NCI-H2196 treated with DMSO at 0.1 percent for 48 hours (cell line): ENCODE data around the gene NSMCE1.

ENCODE experiments used
- DNase-seq: peaks from one replicate; lab custom pipeline; 2025; ENCODE audit not compliant: unreplicated experiment; lab: John Stamatoyannopoulos, UW

The NSMCE1 gene

DNA sequence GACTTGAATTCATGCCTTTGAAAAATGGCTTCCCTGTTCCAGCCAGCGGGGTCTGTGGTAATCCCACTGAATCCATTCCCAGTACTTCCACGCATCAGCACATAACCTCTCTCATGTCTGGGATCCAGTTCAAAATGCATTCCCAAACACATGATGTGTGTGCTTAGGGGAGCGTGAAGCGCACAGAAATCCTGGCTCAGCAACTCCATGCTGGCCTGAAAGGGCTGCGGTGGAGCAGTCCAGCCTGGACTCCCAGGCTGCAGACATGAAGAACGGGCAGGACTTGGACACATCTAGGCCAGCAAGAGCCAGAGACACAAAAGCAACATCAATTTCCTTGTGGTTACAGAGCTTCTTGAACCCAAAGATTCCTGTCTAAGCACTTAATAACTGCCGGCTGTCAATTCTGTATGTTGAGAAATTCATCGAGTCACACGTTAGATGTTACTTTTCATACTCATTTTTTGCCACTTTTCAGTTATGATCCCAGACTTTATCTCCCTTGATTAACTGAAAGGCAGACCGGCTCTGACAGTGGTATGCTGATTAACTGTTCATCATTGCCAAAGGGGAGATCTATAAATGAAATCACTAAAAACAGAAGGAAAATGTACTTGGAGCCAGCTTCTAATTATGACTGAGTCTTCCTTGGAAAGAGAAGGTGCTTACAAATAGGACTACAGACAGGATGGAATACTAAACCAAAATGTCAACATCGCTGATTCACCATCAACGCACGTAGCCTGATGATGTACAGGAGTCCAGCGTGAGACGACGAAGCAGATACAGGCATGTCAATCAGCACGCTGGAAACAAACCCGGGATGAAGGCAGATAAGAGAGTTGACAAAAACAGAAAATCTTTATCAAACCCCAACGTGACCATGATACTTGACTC lies 23.0 kb downstream of the NSMCE1 start:
- DNase-seq = no peak

- DNase-seq = no peak
Measured at GRCh38 chr16:27244363-27244755, 24.2 kb downstream of the NSMCE1 start.

DNA sequence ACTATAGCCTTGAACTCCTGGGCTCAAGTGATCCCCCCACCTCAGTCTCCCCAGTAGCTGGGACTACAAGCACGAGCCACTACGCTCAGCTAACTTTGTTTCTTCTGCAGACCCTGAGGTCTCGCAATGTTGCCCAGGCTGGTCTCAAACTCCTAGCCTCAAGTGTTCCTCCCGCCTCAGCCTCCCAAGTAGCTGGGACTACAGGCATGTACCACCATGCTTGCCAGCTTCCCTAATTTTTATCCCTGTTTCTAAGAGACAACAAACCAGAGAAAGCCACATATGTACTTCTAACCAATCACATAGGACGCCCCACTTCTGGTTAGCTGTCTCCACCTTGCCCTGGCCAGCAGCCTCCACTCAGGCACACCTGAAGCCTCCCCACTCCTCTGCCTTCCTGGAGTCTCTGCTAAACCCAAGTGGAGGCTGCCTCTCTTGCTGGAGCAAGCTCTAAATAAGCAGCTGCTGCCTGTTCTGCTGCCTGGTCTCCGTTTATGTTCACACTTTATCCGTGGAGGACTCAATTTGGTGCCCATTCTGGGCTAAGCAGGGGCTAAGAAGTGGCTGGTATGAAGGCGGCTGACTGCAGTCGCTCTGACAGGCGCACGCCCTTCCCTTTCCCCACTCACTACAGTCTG lies 24.7 kb downstream of the NSMCE1 start:
- no peak for DNase-seq

- no peak for DNase-seq
Measured at GRCh38 chr16:27242868-27243590, 25.5 kb downstream of the NSMCE1 start.

DNA sequence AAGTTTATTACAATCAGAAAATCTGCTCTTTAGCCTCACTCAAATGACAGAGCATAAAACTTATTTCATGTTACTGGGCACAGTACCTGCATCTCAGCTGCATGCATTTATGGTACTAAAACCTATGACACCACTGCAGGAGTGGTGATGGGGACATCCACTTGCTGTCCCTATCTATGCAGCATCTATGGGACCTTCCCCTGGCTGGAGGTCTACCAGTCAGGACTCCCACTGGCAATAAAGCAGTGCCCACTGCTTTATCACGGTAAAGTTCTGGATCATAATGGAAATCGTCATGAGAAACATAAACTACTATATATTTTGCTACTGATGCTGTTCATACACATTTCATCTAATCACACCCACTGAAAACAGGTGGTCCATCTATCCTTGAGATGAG lies 26.2 kb downstream of the NSMCE1 start:
- DNase-seq = no peak

DNA sequence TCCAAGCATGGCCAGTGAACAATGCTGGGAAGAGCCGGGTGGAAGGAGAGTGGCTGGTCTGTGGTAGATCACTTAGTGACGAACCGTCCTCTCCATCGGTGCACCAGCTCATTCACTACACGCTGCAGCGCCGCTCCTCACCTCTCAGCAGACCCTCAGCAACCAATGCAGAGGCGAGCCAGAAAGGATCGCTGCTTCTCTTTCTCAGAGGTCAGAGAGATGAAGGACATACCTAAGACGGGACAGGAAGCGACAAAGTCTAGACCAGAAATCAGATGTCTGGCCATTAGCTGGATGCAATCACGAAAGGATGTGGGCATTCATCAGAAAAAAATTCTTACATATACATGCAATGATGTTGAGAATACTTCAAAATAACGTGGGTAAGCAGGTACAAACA lies 26.9 kb downstream of the NSMCE1 start:
- DNase-seq = no peak

DNA sequence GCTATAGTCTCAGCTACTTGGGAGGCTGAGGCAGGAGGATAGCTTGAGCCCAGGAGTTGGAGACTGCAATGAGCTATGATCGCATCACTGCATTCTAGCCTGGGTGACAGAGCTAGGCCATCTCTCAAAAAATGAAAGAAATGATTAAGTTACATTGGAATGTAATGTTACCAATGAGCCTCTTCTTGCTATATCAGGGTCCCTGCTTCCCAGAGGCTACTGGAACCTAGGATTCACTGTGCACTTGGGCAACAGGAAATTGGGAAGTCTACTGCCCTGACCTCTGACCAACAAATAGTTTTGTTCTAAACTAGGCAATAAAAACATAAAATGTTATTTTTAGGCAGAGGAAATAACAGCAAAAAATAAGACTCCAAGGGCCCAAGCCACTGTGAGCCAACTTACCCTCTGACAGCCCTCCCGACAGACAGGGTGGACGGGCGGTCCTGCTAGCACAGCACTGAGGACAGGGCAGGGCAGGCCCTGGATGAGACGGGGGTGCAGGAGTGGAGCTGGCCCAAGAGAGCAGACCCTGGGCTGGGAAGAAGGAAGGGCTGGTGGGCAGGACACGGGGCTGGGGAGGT lies 27.5 kb downstream of the NSMCE1 start:
- no peak for DNase-seq

DNA sequence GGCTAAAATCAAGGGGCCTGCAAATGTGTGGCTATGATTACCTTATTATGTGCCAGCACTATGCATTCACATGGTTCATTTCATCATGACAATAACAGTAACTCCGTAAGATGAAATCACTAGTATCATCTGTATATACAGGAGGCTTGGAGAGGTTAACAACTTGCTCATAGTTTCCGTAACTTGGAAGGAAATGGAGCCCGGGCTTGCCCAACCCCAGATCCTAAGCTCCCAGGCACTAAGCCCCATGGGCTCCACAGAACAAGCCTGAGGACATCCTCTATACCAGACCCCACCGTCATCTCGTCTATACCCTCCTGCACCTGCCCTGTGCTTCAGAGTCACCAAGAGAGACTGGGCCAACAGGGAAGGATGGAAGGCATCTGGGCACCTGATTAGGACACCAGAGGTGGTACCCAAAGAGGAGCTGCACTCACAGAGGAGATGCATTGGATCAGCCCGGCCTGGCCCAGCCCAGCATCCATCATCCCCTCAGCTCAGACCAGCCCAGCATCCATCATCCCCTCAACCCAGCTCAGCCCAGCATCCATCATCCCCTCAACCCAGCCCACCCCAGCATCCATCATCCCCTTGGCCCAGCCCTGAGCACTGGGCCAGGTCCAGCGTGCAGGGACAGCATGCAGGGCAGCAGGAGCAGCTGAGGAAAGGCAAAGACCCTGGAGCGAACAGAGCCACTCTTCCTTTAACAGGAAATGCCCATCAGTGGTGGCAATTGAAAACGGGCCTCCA lies 28.5 kb downstream of the NSMCE1 start:
- no peak for DNase-seq

DNA sequence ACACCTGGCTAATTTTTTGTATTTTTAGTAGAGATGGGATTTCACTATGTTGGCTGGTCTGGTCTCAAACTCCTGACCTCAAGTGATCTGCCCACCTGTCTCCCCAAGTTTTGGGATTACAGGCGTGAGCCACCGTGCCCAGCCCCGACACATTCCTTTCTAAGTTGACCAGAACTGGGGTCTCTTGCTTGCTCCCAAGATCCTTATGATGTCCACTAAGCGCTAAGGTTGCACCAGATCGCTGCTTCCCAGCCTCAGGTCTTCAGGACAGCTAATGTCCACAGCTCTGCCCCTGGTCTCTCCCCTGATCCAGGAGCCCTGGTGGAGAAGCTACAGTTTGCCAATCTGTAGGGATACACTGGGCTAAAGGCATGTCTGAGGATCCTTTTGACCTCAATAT lies 29.5 kb downstream of the NSMCE1 start:
- DNase-seq = no peak

DNA sequence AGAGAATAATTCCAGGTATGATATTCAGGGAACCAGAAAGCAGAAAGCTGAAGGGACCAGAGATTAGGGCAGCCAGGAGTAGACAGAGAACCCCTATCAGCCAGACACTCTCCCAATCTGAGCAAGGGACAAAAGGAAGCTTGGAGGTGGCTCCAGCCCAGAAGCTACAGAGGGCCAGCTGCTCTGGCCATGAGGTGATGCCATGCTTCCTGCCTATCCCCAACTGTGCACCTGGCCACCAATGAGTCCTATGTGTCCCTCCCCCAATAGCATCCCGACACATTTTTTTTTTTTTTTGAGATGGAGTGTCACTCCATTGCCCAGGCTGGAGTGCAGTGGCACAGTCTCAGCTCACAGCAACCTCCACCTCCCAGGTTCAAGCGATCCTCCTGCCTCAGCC lies 30.0 kb downstream of the NSMCE1 start:
- DNase-seq = no peak

- DNase-seq = no peak
Measured at GRCh38 chr16:27238016-27238587, 30.5 kb downstream of the NSMCE1 start.

GRCh38 chr16:27237219-27238015 lies 31.2 kb downstream of the NSMCE1 start:
- no peak for DNase-seq

- DNase-seq = no peak
Measured at GRCh38 chr16:27236635-27237218, 31.8 kb downstream of the NSMCE1 start.

- DNase-seq = no peak
Measured at GRCh38 chr16:27235938-27236245, 32.7 kb downstream of the NSMCE1 start.

- peak; percentile 80 for DNase-seq
Measured at GRCh38 chr16:27235055-27235937, 33.3 kb downstream of the NSMCE1 start.

- no peak for DNase-seq
Measured at GRCh38 chr16:27234603-27235002, 34.0 kb downstream of the NSMCE1 start.

DNA sequence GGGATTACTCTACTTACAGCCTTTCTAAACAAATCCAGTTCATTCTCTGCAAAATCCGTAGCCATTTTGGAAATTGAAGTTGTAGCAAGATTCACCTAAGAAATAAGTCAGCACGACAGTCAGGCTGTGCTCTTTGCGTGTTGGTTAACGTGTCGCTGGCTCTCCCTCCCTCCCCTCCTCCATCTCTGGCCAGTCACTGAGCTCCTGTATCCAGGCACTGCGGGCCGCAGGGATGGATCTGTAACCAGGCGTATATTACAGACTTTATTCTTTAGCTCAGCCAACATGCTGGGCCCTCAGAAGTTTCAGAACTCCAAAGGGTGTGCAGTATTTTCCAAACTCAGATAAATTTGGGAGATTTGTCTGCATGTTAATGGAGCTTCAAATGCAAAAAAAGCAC lies 34.4 kb downstream of the NSMCE1 start:
- no peak for DNase-seq

DNA sequence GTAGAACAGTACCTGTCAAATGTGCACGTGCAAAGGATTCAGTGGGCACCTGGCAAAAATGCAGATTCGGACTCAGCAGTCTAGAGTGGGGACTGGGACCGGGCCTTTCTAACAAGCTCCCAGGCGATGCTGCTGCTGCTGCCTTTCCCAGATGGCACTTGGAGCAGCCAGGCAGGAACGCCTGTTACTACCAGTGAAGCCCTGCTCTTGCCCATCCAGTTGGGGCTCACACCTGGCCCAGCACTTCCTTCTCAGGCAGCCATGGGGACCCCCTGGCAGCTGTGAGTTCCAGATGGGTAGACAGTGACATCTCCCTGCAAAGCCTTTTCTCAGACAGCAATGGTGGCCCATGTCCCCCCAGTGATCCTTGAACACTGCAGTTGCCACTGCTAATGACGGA lies 34.8 kb downstream of the NSMCE1 start:
- no peak for DNase-seq
